Duodenal mucosa (tissue), 2 donors: ENCODE measurements around the gene DMGDH.

Source experiments
- H3K27ac ChIP-seq: one replicate; pipeline ENCODE4 v1.7.0; 2013; ENCODE audit warnings: low read depth, low read length
- H3K27me3 ChIP-seq, 2 donors: one replicate each; pipeline ENCODE4 v1.7.0; 2013; ENCODE audit warnings: low read length in 2 of 2, control low read depth in 1 of 2; ENCODE audit not compliant: insufficient read depth in 2 of 2, control insufficient read depth in 1 of 2
- H3K36me3 ChIP-seq, 2 donors: one replicate each; pipeline ENCODE4 v1.7.0; 2013; ENCODE audit warnings: low read length in 2 of 2, control low read depth in 1 of 2; ENCODE audit not compliant: insufficient read depth in 2 of 2, control insufficient read depth in 1 of 2
- H3K4me1 ChIP-seq, 2 donors: one replicate each; pipeline ENCODE4 v1.7.0; 2013; ENCODE audit warnings: low read length in 2 of 2, control low read depth in 1 of 2; ENCODE audit not compliant: insufficient read depth in 2 of 2, control insufficient read depth in 1 of 2
- H3K4me3 ChIP-seq, 2 donors: one replicate each; pipeline ENCODE4 v1.7.0; 2013; ENCODE audit warnings: low read length in 2 of 2, low read depth in 1 of 2
- H3K9ac ChIP-seq, 2 donors: one replicate each; pipeline ENCODE4 v1.7.0; 2013; ENCODE audit warnings: low read length in 2 of 2, low read depth in 1 of 2
- H3K9me3 ChIP-seq, 2 donors: one replicate each; pipeline ENCODE4 v1.7.0; 2013; ENCODE audit warnings: low read length in 2 of 2, control low read depth in 1 of 2; ENCODE audit not compliant: control insufficient read depth in 1 of 2

DMGDH gene

GRCh38 chr5:78961743-78962142 lies 107.7 kb downstream of the DMGDH start:
- H3K4me1 ChIP-seq, result peaks cover 0 to 4% of the 10 kb centered on the region in 2 donors
- H3K4me3 ChIP-seq, result no peak overlapping the region
- H3K36me3 ChIP-seq, result no peaks in the 10 kb centered on the region
- no peaks in the 10 kb centered on the region for H3K27me3 ChIP-seq
- H3K9ac ChIP-seq, result no peak overlapping the region
- no peak overlapping the region for H3K27ac ChIP-seq
- no peaks in the 10 kb centered on the region for H3K9me3 ChIP-seq

GRCh38 chr5:78959767-78960166 lies 109.7 kb downstream of the DMGDH start:
- no peak overlapping the region for H3K9ac ChIP-seq
- no peaks in the 10 kb centered on the region for H3K27me3 ChIP-seq

GRCh38 chr5:78958672-78959445 lies 110.6 kb downstream of the DMGDH start:
- Histone ChIP-seq H3K4me1 (peaks cover 0 to 4% of the 10 kb centered on the region in 2 donors), H3K36me3 (peaks cover 0 to 3% of the 10 kb centered on the region in 2 donors), H3K9ac (no peak overlapping the region), H3K4me3 (no peak overlapping the region), H3K9me3 (no peaks in the 10 kb centered on the region), H3K27me3 (no peaks in the 10 kb centered on the region), H3K27ac (no peak overlapping the region)

More at GRCh38 chr5:78959767-78960166, 109.7 kb downstream of the DMGDH start:
- no peak overlapping the region for H3K27ac ChIP-seq
- no peak overlapping the region for H3K4me3 ChIP-seq
- no peaks in the 10 kb centered on the region for H3K9me3 ChIP-seq
- peaks cover 0 to 4% of the 10 kb centered on the region in 2 donors for H3K4me1 ChIP-seq
- H3K36me3 ChIP-seq, result peaks cover 0 to 1% of the 10 kb centered on the region in 2 donors

- Histone ChIP-seq H3K36me3 (peaks cover 0 to 3% of the 10 kb centered on the region in 2 donors), H3K4me1 (peaks cover 0 to 4% of the 10 kb centered on the region in 2 donors), H3K4me3 (no peak overlapping the region), H3K9ac (no peak overlapping the region), H3K9me3 (no peaks in the 10 kb centered on the region), H3K27me3 (no peaks in the 10 kb centered on the region), H3K27ac (no peak overlapping the region)
These were observed 112.6 kb downstream of the DMGDH start for GRCh38 chr5:78956901-78957300.

GRCh38 chr5:78953092-78953800 lies 116.2 kb downstream of the DMGDH start:
- Histone ChIP-seq H3K36me3 (peaks cover 0 to 3% of the 10 kb centered on the region in 2 donors), H3K4me3 (no peak overlapping the region), H3K4me1 (no peaks in the 10 kb centered on the region), H3K27me3 (no peaks in the 10 kb centered on the region), H3K27ac (no peak overlapping the region), H3K9me3 (no peaks in the 10 kb centered on the region), H3K9ac (no peak overlapping the region)
